Astrocyte of the cerebellum (primary cell): ENCODE measurements around the gene CMTM3.

ENCODE experiments used
- DNase-seq: peaks from one replicate; pipeline ENCODE4 v3.0.0-alpha.2; 2011; ENCODE audit warnings: low read depth
- H3K4me3 ChIP-seq: 2 replicates; pipeline ENCODE4 v1.5.1; 2011; ENCODE audit warnings: mild to moderate bottlenecking, low read depth, low read length, moderate library complexity
- CTCF ChIP-seq: IDR thresholded peaks from 2 replicates; pipeline ENCODE4 v1.5.1; 2012; ENCODE audit warnings: low read length, low read depth, moderate library complexity, mild to moderate bottlenecking; ENCODE audit errors: missing control alignments
- in situ Hi-C: cut with HindIII; loops from 2 replicates; pipeline ENCODE4 v1.10.0; 2017; ENCODE audit warnings: low sequenced_read_pairs

CMTM3 gene

GRCh38 chr16:66601471-66601870 is 3.0 kb upstream of the CMTM3 start:
- in situ Hi-C loops: no loop called here

GRCh38 chr16:66603537-66604375 is 748 bp upstream of the CMTM3 start:
- in situ Hi-C loops: no loop called here
- no peak for TF ChIP-seq CTCF
- peak overlapping the region; percentile 79 for H3K4me3 ChIP-seq
- DNase-seq: no peak

More at GRCh38 chr16:66601471-66601870, 3.0 kb upstream of the CMTM3 start:
- no peak for DNase-seq
- H3K4me3 ChIP-seq: no peak overlapping the region
- no peak for TF ChIP-seq CTCF

- in situ Hi-C loops: no loop called here
- no peak for TF ChIP-seq CTCF
- DNase-seq: no peak
- H3K4me3 ChIP-seq: peak overlapping the region; percentile 79
Measured at GRCh38 chr16:66605177-66605978, 874 bp downstream of the CMTM3 start.

GRCh38 chr16:66605979-66606751 is 1.7 kb downstream of the CMTM3 start:
- H3K4me3 ChIP-seq: peak overlapping the region; percentile 79
- DNase-seq: no peak
- no peak for TF ChIP-seq CTCF
- in situ Hi-C loops: no loop called here

- TF ChIP-seq CTCF: peak; percentile 89
- DNase-seq: peak; percentile 86
- in situ Hi-C loops: no loop called here
- H3K4me3 ChIP-seq: no peak overlapping the region
Measured at GRCh38 chr16:66608241-66609138, 4.0 kb downstream of the CMTM3 start.

- DNase-seq: no peak
- in situ Hi-C loops: no loop called here
- TF ChIP-seq CTCF: no peak
- H3K4me3 ChIP-seq: no peak overlapping the region
Measured at GRCh38 chr16:66609139-66609510, 4.6 kb downstream of the CMTM3 start.
